A549 (cell line): ENCODE measurements around the gene DNAH5. TPM values are rescaled to one million over a fixed set of nuclear protein-coding genes. Genes with fewer than 3 reads are reported as not detected.

Experiments
- ATAC-seq, 2 experiments: fragments of 200-7000 bp in 1 of 2; fragments of >200 bp in 1 of 2; cut with Nextera tagmentation in 1 of 2; cut with Tn5 transposase in 1 of 2; 3 replicates each; pipeline versions ENCODE4 v1.8.0 to v1.9.1; 2018 to 2020; ENCODE audit warnings: mild to moderate bottlenecking in 1 of 2, moderate library complexity in 1 of 2
- CTCF ChIA-PET: fragments of 300-600 bp; sonication (Branson Sonifier 250); formaldehyde crosslinking; extraction: SDS; loops from one replicate; lab custom pipeline; 2021; ENCODE audit warnings: antibody characterized with exemption, inconsistent platforms; lab: Yijun Ruan, JAX
- POLR2A ChIA-PET: fragments of 350-600 bp; formaldehyde crosslinking; extraction: SDS; loops from one replicate; lab custom pipeline; 2021; ENCODE audit warnings: antibody characterized with exemption, inconsistent platforms; lab: Yijun Ruan, JAX
- DNase-seq, 2 experiments: peaks; one replicate each; pipeline versions ENCODE4 v3.0.0 to v3.0.0-alpha.2; 2011 to 2016; ENCODE audit warnings: low read depth in 1 of 2, low spot score in 1 of 2
- FAIRE-seq: peaks from 2 replicates; lab custom pipeline; 2011; peaks lifted over from hg19 to GRCh38; lab: Jason Lieb, UNC
- H3K27ac ChIP-seq, 2 experiments: fragments of >200 bp; sonication (Bioruptor Twin); formaldehyde crosslinking; 3 replicates each; pipeline ENCODE4 v1.5.1; 2016 to 2017
- H3K4me1 ChIP-seq: fragments of >200 bp; sonication (Bioruptor Twin); formaldehyde crosslinking; 3 replicates; pipeline ENCODE4 v1.6.1; 2016
- H3K4me2 ChIP-seq: fragments of >200 bp; sonication (Bioruptor Twin); formaldehyde crosslinking; 3 replicates; pipeline ENCODE4 v1.6.1; 2016
- H3K4me3 ChIP-seq: fragments of >200 bp; sonication (Bioruptor Twin); formaldehyde crosslinking; 3 replicates; pipeline ENCODE4 v1.5.1; 2016
- H3K9me3 ChIP-seq: fragments of >200 bp; sonication (Bioruptor Twin); formaldehyde crosslinking; 3 replicates; pipeline ENCODE4 v1.6.1; 2016
- CBX2 ChIP-seq: fragments of 200-600 bp; sonication (generic); IDR thresholded peaks from 2 replicates; pipeline ENCODE4 v1.6.1; 2016; ENCODE audit warnings: low read depth, mild to moderate bottlenecking, borderline replicate concordance
- CEBPB ChIP-seq, 2 experiments: fragments of >200 bp in 1 of 2; sonication (Bioruptor Twin) in 1 of 2; formaldehyde crosslinking in 1 of 2; IDR thresholded peaks; 2 replicates each; pipeline ENCODE4 v1.6.1; 2012 to 2016
- FOSB ChIP-seq: fragments of 250-450 bp; sonication (Bioruptor Pico); IDR thresholded peaks from 2 replicates; pipeline ENCODE4 v1.5.0; 2020; ENCODE audit warnings: mild to moderate bottlenecking, moderate library complexity
- FOXS1 ChIP-seq: fragments of 250-450 bp; sonication (Bioruptor Pico); IDR thresholded peaks from 2 replicates; pipeline ENCODE4 v1.5.0; 2020; ENCODE audit warnings: mild to moderate bottlenecking, moderate library complexity
- HDAC2 ChIP-seq: fragments of 200-600 bp; sonication (generic); IDR thresholded peaks from 2 replicates; pipeline ENCODE4 v1.6.1; 2016
- HES2 ChIP-seq: fragments of >200 bp; sonication (Bioruptor Twin); formaldehyde crosslinking; IDR thresholded peaks from 2 replicates; pipeline ENCODE4 v1.6.1; 2016
- HEYL ChIP-seq: fragments of 250-450 bp; sonication (Bioruptor Pico); IDR thresholded peaks from 2 replicates; pipeline ENCODE4 v1.8.0; 2021; ENCODE audit warnings: mild to moderate bottlenecking, moderate library complexity
- KDM1A ChIP-seq: fragments of 200-600 bp; sonication (generic); IDR thresholded peaks from 2 replicates; pipeline ENCODE4 v1.6.1; 2016; ENCODE audit warnings: low read depth, mild to moderate bottlenecking
- KDM5A ChIP-seq: fragments of 200-600 bp; sonication (generic); IDR thresholded peaks from 2 replicates; pipeline ENCODE4 v1.6.1; 2016; ENCODE audit warnings: antibody characterized with exemption, mild to moderate bottlenecking
- MAFK ChIP-seq: fragments of 450-650 bp; IDR thresholded peaks from 2 replicates; pipeline ENCODE4 v1.6.1; 2014; ENCODE audit not compliant: partially characterized antibody
- MYC ChIP-seq: IDR thresholded peaks from 2 replicates; pipeline ENCODE4 v1.6.1; 2012; ENCODE audit warnings: mild to moderate bottlenecking, inconsistent platforms, low read length, improper control_type of control experiment, borderline replicate concordance
- PHF8 ChIP-seq: fragments of 200-600 bp; sonication (generic); IDR thresholded peaks from 2 replicates; pipeline ENCODE4 v1.6.1; 2016; ENCODE audit warnings: low read depth, mild to moderate bottlenecking, antibody characterized with exemption, moderate library complexity, borderline replicate concordance
- POLR2A ChIP-seq: IDR thresholded peaks from 2 replicates; pipeline ENCODE4 v1.6.1; 2012; ENCODE audit warnings: mild to moderate bottlenecking, low read length
- POLR2AphosphoS2 ChIP-seq: conservative IDR thresholded peaks from 2 replicates; pipeline ENCODE4 v1.6.1; 2012; ENCODE audit warnings: low read length, improper control_type of control experiment, inconsistent platforms
- RARB ChIP-seq: fragments of 250-450 bp; sonication (Bioruptor Pico); IDR thresholded peaks from 2 replicates; pipeline ENCODE4 v1.8.0; 2021; ENCODE audit warnings: mild to moderate bottlenecking, moderate library complexity
- RNF2 ChIP-seq: fragments of 200-600 bp; sonication (generic); IDR thresholded peaks from 2 replicates; pipeline ENCODE4 v1.6.1; 2016; ENCODE audit warnings: low read depth, mild to moderate bottlenecking, antibody characterized with exemption, moderate library complexity, borderline replicate concordance
- TP53 ChIP-seq: fragments of 250-450 bp; sonication (Bioruptor Pico); IDR thresholded peaks from 2 replicates; pipeline ENCODE4 v1.5.0; 2021; ENCODE audit warnings: mild to moderate bottlenecking, moderate library complexity
- ZNF302 ChIP-seq: fragments of 250-450 bp; sonication (Bioruptor Pico); IDR thresholded peaks from 2 replicates; pipeline ENCODE4 v1.9.0; 2021; ENCODE audit warnings: inconsistent platforms, mild to moderate bottlenecking, moderate library complexity
- ZSCAN20 ChIP-seq: fragments of 250-450 bp; sonication (Bioruptor Pico); IDR thresholded peaks from 2 replicates; pipeline ENCODE4 v1.8.0; 2022; ENCODE audit warnings: mild to moderate bottlenecking, moderate library complexity
- WGBS: methylation state at CpG from one replicate; pipeline ENCODE4 v1.1.6; 2017; ENCODE audit errors: missing lambda C conversion rate; 5-methylcytosine and 5-hydroxymethylcytosine counted together
- polyA plus RNA-seq, 4 experiments: library from polyadenylated mRNA; depleted of rRNA in 3 of 4; stranded (reverse); fragments of >200 nt; fragmentation: RNase III in 1 of 4; extraction: RNeasy Plus Mini Kit Qiagen cat#74134 plus additional on column Dnase treatment in 1 of 4; gene quantifications; 2 replicates in 3 of 4; 3 replicates in 1 of 4; pipeline ENCODE4 v1.2.3, GENCODE V29; 2011 to 2017
- TF ChIP-seq, protein P1 (sequence below): fragments of 200-600 bp; sonication (generic); IDR thresholded peaks from 2 replicates; pipeline ENCODE4 v1.6.1; 2016; ENCODE audit warnings: antibody characterized with exemption, mild to moderate bottlenecking, moderate library complexity
- TF ChIP-seq, protein P2 (sequence below): fragments of 250-450 bp; sonication (Bioruptor Pico); IDR thresholded peaks from 2 replicates; pipeline ENCODE4 v1.5.0; 2020; ENCODE audit warnings: low read depth, mild to moderate bottlenecking, moderate library complexity

The DNAH5 gene
- polyA plus RNA-seq, 2 of the 4 experiments (the other 2 are of a cell fraction) = 0.15 to 1.0 TPM

GRCh38 chr5:13773649-13774048 lies 170.8 kb downstream of the DNAH5 start:
- Histone ChIP-seq H3K4me1 (no peaks in the 10 kb centered on the region), H3K27ac (no peak overlapping the region), H3K9me3 (no peaks in the 10 kb centered on the region)
- no peak for DNase-seq
- WGBS = 41% methylated on average over 2 of the region's 2 CpGs
- no peak for ATAC-seq
- POLR2A ChIA-PET = no interaction called here
- TF ChIP-seq MAFK (peak; percentile 83), KDM1A (no peak)
- TF ChIP-seq, all 56 proteins: peak for 1
- no peak for FAIRE-seq
- Histone ChIP-seq H3K4me3 (no peak overlapping the region), H3K4me2 (no peak overlapping the region)
- CTCF ChIA-PET = interaction anchor here (0.7 kb wide), 1 partner anchor 287 kb away, joined by 4 read pairs; no protein-coding TSS in a partner anchor

DNA sequence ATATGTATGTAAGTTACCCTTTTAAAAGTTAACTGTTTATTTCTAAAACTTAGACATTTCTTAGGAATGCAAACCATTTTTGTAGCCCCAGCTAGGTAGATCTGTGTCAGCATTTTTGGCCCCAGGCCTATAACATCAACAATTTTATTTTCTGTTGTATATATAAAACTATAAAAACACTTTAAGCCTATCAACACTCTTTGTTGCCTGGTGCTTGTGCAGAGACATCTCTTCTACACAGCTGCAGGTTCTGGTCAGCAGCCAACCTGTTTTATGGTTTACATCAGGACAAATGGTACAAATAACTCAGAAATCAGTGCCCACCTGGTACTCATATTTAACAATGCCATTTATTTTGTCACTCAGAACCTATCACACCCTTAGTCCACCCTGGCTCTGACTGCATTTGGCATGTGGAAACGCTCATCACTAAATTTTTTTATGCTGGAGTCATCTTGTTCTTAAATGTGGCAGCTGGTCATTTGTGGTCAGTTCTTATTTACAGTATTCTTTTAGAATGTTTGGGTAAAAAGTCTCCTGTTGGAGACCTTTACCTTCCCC lies 173.4 kb downstream of the DNAH5 start:
- TF ChIP-seq MAFK (peak; percentile 32), RARB (CRISPR knock-in tag) (no peak), MYC (no peak), HDAC2 (no peak), KDM5A (no peak), POLR2A (no peak), CEBPB (IDR thresholded peaks at IDR 0.05) (no peak), ZNF302 (CRISPR knock-in tag) (no peak)
- H3K4me3 ChIP-seq = no peak overlapping the region
- FAIRE-seq (no peak), ATAC-seq (no peak), DNase-seq (no peak)
- H3K4me2 ChIP-seq = no peak overlapping the region
- H3K27ac ChIP-seq = no peak overlapping the region
- ChIA-PET POLR2A (no interaction called here), CTCF (no interaction called here)
- H3K9me3 ChIP-seq = no peaks in the 10 kb centered on the region
- 29% methylated on average over 1 of the region's 1 CpG for WGBS
- H3K4me1 ChIP-seq = no peaks in the 10 kb centered on the region

DNA sequence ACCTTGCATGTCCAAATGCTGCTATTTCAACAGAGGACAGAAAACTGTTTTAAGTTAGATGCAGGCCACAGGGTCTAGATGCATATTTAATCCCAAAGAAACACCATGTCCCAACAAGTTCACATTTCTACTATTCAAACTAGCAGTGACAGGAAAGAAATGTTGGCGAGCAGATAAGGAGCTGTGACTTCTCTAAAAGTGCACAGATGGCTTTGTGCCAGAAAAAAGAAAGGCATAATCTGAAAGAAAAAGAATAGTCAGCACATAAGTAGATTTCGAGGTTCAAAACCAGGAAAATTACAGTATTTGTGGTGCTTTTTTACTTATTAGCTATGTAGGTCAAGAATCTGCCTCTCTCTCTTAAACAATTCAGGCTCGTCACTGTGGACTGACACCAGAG lies 178.3 kb downstream of the DNAH5 start:
- no peak overlapping the region for H3K27ac ChIP-seq
- no peaks in the 10 kb centered on the region for H3K9me3 ChIP-seq
- 28% methylated on average over 3 of the region's 3 CpGs for WGBS
- TF ChIP-seq FOXS1 (no peak), RNF2 (no peak), HES2 (no peak), HEYL (CRISPR knock-in tag) (no peak), CEBPB (IDR thresholded peaks at IDR 0.05) (no peak), TP53 (no peak), RARB (CRISPR knock-in tag) (no peak), KDM5A (no peak), FOSB (CRISPR knock-in tag) (no peak), POLR2AphosphoS2 (no peak), PHF8 (no peak), ZSCAN20 (CRISPR knock-in tag) (no peak), CBX2 (no peak)
- TF ChIP-seq, protein P1, sequence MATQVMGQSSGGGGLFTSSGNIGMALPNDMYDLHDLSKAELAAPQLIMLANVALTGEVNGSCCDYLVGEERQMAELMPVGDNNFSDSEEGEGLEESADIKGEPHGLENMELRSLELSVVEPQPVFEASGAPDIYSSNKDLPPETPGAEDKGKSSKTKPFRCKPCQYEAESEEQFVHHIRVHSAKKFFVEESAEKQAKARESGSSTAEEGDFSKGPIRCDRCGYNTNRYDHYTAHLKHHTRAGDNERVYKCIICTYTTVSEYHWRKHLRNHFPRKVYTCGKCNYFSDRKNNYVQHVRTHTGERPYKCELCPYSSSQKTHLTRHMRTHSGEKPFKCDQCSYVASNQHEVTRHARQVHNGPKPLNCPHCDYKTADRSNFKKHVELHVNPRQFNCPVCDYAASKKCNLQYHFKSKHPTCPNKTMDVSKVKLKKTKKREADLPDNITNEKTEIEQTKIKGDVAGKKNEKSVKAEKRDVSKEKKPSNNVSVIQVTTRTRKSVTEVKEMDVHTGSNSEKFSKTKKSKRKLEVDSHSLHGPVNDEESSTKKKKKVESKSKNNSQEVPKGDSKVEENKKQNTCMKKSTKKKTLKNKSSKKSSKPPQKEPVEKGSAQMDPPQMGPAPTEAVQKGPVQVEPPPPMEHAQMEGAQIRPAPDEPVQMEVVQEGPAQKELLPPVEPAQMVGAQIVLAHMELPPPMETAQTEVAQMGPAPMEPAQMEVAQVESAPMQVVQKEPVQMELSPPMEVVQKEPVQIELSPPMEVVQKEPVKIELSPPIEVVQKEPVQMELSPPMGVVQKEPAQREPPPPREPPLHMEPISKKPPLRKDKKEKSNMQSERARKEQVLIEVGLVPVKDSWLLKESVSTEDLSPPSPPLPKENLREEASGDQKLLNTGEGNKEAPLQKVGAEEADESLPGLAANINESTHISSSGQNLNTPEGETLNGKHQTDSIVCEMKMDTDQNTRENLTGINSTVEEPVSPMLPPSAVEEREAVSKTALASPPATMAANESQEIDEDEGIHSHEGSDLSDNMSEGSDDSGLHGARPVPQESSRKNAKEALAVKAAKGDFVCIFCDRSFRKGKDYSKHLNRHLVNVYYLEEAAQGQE = no peak
- TF ChIP-seq, protein P2, sequence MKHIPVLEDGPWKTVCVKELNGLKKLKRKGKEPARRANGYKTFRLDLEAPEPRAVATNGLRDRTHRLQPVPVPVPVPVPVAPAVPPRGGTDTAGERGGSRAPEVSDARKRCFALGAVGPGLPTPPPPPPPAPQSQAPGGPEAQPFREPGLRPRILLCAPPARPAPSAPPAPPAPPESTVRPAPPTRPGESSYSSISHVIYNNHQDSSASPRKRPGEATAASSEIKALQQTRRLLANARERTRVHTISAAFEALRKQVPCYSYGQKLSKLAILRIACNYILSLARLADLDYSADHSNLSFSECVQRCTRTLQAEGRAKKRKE = no peak
- no peaks in the 10 kb centered on the region for H3K4me1 ChIP-seq
- ChIA-PET POLR2A (no interaction called here), CTCF (no interaction called here)
- ATAC-seq (no peak), DNase-seq (no peak), FAIRE-seq (no peak)
- no peak overlapping the region for H3K4me2 ChIP-seq
- no peak overlapping the region for H3K4me3 ChIP-seq
